ENCODE results near the gene DHRS7B.
"Not testable (repeated sequence)": the region's sequence is repeated elsewhere in the genome, so short reads cannot be mapped to it uniquely, and the experiment has no call there.

The DHRS7B gene

DNA sequence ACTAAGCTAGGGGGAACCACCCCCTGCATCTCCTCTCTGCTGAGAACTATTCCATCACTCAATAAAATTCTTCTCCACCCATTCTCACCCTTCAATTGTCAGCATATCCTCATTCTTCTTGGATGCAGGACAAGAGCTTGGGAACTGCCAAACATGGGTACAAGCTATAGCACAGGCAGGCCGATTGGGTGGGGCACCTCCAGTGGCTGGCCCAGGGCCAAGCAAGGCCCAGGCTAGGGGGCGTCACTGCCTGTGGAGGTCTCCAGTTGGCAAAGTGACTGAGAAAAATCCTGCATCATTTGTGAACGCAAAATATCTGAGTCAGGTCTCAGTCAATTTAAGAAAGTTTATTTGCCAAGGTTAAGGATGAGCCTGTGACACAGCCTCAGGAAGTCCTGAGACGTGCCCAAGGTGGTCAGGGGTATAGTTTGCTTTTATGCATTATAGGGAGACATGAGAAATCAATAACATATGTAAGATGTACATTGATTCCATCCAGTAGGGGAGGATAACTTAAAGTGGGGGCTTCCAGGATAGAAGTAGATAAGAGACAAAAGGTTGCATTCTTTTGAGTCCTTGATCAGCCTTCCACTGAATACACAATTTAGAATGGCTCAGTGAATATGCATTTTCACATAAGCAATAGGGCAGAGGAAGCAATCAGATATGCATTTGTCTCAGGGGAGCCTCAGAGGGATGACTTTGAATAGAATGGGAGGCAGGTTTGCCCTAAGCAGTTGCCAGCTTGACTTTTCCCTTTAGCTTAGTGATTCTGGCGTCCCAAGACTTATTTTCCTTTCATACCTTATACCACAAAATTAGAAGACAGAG, 21.5 kb upstream of the DHRS7B start:
- TF ChIP-seq, protein P1, sequence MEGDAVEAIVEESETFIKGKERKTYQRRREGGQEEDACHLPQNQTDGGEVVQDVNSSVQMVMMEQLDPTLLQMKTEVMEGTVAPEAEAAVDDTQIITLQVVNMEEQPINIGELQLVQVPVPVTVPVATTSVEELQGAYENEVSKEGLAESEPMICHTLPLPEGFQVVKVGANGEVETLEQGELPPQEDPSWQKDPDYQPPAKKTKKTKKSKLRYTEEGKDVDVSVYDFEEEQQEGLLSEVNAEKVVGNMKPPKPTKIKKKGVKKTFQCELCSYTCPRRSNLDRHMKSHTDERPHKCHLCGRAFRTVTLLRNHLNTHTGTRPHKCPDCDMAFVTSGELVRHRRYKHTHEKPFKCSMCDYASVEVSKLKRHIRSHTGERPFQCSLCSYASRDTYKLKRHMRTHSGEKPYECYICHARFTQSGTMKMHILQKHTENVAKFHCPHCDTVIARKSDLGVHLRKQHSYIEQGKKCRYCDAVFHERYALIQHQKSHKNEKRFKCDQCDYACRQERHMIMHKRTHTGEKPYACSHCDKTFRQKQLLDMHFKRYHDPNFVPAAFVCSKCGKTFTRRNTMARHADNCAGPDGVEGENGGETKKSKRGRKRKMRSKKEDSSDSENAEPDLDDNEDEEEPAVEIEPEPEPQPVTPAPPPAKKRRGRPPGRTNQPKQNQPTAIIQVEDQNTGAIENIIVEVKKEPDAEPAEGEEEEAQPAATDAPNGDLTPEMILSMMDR (IDR thresholded peaks at IDR 0.05; ENCODE audit: low read depth, low read length), result no peak
- no peak for TF ChIP-seq EZH2phosphoT487 (IDR thresholded peaks at IDR 0.05; ENCODE audit: low read depth)
- Histone ChIP-seq H3K27me3 (ENCODE audit: low read depth, low read length) (no peaks in the 10 kb centered on the region), H3K4me3 (ENCODE audit: low read length) (no peak overlapping the region), H3K79me2 (ENCODE audit: low read length) (no peaks in the 10 kb centered on the region), H3K9ac (ENCODE audit: low read length) (no peak overlapping the region), H3K9me3 (ENCODE audit: insufficient read depth, low read length) (no peaks in the 10 kb centered on the region), H2AFZ (ENCODE audit: low read depth, low read length) (no peak overlapping the region), H3K36me3 (replicated peaks; ENCODE audit: low read depth, low read length) (no peaks in the 10 kb centered on the region), H3K27ac (ENCODE audit: low read length) (no peak overlapping the region), H3K4me2 (ENCODE audit: low read length) (no peak overlapping the region), H4K20me1 (ENCODE audit: insufficient read depth, low read length) (no peaks in the 10 kb centered on the region), H3K4me1 (ENCODE audit: low read length) (no peaks in the 10 kb centered on the region)

DNA sequence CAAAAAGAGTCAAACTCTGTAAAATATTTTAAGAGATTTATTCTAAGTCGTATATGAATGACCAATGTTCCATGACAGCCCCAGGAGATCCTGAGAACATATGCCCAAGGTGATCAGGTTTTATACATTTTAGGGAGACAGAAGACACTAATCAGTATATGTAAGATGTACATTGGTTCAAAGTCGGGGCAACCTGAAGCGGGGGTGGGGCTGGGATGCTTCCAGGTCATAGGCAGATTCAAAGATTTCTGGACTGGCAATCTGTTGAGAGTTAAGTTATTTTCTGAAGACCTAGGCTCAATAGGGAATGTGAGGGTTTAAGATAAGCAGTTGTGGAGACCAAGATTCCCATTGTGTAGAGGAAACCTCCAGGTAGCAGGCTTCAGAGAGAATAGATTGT, 20.4 kb upstream of the DHRS7B start:
- Histone ChIP-seq H3K9ac (ENCODE audit: low read length) (no peak overlapping the region), H4K20me1 (ENCODE audit: insufficient read depth, low read length) (no peaks in the 10 kb centered on the region), H3K27me3 (ENCODE audit: low read depth, low read length) (no peaks in the 10 kb centered on the region), H3K4me2 (ENCODE audit: low read length) (no peak overlapping the region), H3K9me3 (ENCODE audit: insufficient read depth, low read length) (no peaks in the 10 kb centered on the region), H3K79me2 (ENCODE audit: low read length) (no peaks in the 10 kb centered on the region), H3K4me1 (ENCODE audit: low read length) (no peaks in the 10 kb centered on the region), H3K4me3 (ENCODE audit: low read length) (no peak overlapping the region), H2AFZ (ENCODE audit: low read depth, low read length) (no peak overlapping the region), H3K27ac (ENCODE audit: low read length) (no peak overlapping the region), H3K36me3 (replicated peaks; ENCODE audit: low read depth, low read length) (no peaks in the 10 kb centered on the region)
- no peak for TF ChIP-seq EZH2phosphoT487 (IDR thresholded peaks at IDR 0.05; ENCODE audit: low read depth)
- TF ChIP-seq, protein P1 (IDR thresholded peaks at IDR 0.05; ENCODE audit: low read depth, low read length), result no peak

- H3K9me3 ChIP-seq (ENCODE audit: insufficient read depth, low read length); H2AFZ ChIP-seq (ENCODE audit: low read depth, low read length); H3K4me3 ChIP-seq (ENCODE audit: low read length); H3K4me1 ChIP-seq (ENCODE audit: low read length); H3K79me2 ChIP-seq (ENCODE audit: low read length); H3K9ac ChIP-seq (ENCODE audit: low read length); H3K27me3 ChIP-seq (ENCODE audit: low read depth, low read length); H3K36me3 ChIP-seq (replicated peaks; ENCODE audit: low read depth, low read length); H3K27ac ChIP-seq (ENCODE audit: low read length); H3K4me2 ChIP-seq (ENCODE audit: low read length); H4K20me1 ChIP-seq (ENCODE audit: insufficient read depth, low read length): not testable (repeated sequence)
These were observed 19.6 kb upstream of the DHRS7B start for GRCh38 chr17:21107067-21107650.

DNA sequence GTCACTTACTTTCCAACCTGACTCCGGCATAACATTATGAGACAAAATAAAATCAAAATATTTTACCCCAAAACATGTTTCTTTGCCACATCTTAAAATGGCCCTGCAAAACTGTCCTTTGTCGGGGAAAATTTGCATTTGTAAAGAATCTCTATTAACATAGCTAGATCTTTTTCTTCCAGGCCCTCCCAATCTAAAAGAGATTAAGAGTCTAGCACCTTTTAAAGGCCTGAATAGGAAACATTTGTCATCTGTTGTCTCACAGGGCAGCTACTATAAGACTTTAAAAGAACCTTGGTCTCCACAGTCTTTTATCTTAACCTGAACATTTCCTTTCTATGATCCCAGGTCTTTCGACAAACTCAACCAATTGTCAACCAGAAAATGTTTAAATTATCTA, 18.1 kb upstream of the DHRS7B start:
- H3K27ac ChIP-seq (ENCODE audit: low read length), result no peak overlapping the region
- H3K9me3 ChIP-seq (ENCODE audit: insufficient read depth, low read length), result no peaks in the 10 kb centered on the region
- H4K20me1 ChIP-seq (ENCODE audit: insufficient read depth, low read length), result no peaks in the 10 kb centered on the region
- TF ChIP-seq EZH2phosphoT487 (IDR thresholded peaks at IDR 0.05; ENCODE audit: low read depth), result no peak
- TF ChIP-seq, protein P1 (IDR thresholded peaks at IDR 0.05; ENCODE audit: low read depth, low read length), result no peak
- H3K36me3 ChIP-seq (replicated peaks; ENCODE audit: low read depth, low read length), result no peaks in the 10 kb centered on the region
- no peak overlapping the region for H3K4me3 ChIP-seq (ENCODE audit: low read length)
- H3K9ac ChIP-seq (ENCODE audit: low read length), result no peak overlapping the region
- H3K4me2 ChIP-seq (ENCODE audit: low read length), result no peak overlapping the region
- no peaks in the 10 kb centered on the region for H3K4me1 ChIP-seq (ENCODE audit: low read length)
- H2AFZ ChIP-seq (ENCODE audit: low read depth, low read length), result no peak overlapping the region
- no peaks in the 10 kb centered on the region for H3K27me3 ChIP-seq (ENCODE audit: low read depth, low read length)
- H3K79me2 ChIP-seq (ENCODE audit: low read length), result no peaks in the 10 kb centered on the region
